Measurements from ENCODE around the gene SETBP1.
A peak's percentile ranks its signal among the peaks of the same experiment; 100 is the strongest.
"Not testable (repeated sequence)": the region's sequence is repeated elsewhere in the genome, so short reads cannot be mapped to it uniquely, and the experiment has no call there.

SETBP1 gene

DNA sequence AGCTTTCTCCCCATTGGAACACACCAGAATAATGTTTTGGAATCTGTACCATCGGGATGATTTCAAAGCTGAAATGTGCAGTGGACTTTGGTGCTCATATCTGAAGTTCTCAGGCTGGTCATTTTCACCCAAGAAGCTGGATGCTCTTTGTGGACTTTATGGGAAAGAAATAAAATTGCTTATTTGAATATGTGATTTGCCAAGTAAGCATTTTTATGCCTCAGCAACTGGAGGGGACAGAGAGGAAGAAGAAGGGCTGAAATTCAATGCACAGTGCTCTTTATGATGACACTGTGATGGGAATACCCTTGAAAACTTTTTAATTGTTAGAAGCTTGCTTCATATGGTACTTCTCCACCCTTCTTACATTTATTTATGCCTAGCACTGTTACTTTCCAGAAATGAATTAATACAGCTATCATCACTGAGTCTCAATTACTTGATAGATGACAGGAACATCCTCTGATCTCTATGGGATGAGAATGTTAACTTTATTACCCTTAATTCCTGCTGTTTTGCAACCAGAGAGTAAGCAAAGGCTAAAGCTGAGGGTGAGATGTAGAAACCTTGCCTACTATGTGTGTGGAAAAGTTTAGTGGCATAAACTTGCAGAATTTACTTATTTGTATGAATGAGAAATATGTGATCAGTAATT is 23.6 kb downstream of the SETBP1 start:
- no peak for DNase-seq (ENCODE audit: low read depth in 2 of 2)

DNA sequence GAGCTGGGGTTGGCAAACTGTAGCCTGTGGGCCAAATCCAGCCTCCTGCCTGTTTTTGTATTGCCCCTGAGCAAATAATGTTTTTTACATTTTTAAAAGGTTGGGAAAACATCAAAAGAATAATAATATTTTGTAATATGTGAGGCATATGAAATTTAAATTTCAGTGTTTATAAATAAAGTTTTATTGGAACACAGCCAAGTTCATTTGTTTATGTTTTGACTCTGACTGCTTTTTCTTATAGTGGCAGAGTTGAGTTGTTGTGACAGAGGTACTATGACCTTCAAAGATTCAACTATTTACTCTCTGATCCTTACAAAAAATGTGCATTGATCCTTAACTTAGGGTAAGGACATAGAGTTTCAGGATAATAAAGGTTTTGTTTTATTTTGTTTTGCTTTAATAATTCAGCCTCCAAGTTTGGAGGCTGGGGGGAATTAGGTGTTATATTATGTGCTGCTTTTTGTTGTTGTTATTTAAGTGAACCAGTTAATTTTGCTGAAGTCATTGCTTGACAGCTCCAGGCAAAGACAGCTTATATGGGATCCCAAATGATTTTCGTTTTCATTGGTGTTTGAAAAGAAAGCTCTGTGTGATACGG is 24.5 kb downstream of the SETBP1 start:
- DNase-seq (ENCODE audit: low read depth in 2 of 2): no peak

DNA sequence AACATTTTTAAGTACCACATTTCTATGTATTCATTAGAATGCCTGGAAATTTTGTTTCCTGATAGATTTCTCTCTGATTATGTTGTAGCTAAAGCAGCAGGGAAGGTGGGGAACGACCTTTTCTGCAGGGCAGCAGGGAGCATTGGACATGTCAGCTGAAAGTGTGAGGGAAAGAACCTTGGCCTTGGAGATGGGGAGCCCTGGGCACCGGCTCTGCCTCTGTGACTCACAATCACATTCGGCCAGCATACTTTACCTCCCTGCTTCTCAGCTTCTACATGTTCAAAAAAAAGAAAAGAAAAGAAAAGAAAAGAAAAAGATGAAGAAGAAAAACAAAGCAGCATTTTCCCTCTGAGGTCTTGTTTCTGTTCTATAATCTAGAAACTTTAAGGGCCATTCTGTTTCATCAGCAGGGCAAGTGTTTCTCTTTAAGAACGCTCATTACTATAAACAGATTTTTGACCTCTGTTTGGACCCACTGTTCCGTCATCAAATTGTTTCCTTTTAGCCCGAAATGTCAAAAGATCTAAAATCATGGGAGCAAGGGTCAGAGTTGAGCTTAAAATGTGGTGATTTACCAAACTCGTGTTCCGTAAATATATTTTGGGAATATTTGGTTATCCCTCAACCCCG is 27.9 kb downstream of the SETBP1 start:
- no peak for DNase-seq (ENCODE audit: low read depth in 2 of 2)

GRCh38 chr18:44709307-44710126 is 28.8 kb downstream of the SETBP1 start:
- no peak for DNase-seq (ENCODE audit: low read depth in 2 of 2)

- DNase-seq (ENCODE audit: low read depth in 2 of 2): no peak
Measured at GRCh38 chr18:44710931-44711330, 30.2 kb downstream of the SETBP1 start.

- DNase-seq (ENCODE audit: low read depth in 2 of 2): no peak
Measured at GRCh38 chr18:44712025-44712424, 31.3 kb downstream of the SETBP1 start.

DNA sequence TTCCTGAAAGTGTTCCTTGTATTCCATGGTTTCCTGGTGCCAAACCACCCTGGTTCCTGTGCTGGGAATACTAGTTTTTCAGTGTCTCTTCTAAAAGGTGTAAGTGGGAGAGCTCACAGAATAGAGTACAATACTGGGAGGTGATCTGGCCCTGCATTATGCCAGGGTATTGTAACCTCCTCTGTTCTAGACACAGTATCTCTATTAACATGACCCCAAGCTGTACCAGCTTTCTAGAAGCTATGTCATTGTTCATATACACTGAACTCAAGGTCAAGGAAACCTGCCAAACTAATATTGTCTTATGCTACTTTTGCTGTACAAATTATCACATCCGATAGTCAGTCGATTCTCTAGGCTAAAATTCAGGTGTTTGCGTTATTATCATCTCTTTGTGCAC is 32.7 kb downstream of the SETBP1 start:
- DNase-seq (ENCODE audit: low read depth in 2 of 2): no peak

GRCh38 chr18:44714376-44714775 is 33.7 kb downstream of the SETBP1 start:
- no peak for DNase-seq (ENCODE audit: low read depth in 2 of 2)

- DNase-seq (ENCODE audit: low read depth in 2 of 2): no peak
Measured at GRCh38 chr18:44715245-44715644, 34.6 kb downstream of the SETBP1 start.

DNA sequence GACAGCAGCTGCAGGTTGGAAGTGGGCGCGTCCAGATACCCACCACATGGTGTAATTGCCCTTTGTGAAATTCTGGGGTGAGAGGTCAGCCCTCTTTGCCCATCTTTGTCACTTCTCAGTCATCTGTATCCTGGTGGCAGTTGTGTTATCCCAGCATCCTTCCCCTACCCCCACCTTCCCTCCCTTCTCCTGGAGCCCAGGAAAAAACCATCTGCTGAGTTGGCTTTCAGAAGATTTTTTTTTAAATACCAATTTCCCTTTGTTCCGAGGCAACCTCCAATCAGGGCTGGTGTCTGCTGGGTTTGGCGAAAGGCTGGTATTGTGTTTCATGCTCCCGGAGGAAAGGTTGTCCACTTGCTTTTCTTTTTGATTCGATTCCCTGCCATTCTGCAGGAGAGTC is 35.2 kb downstream of the SETBP1 start:
- DNase-seq (ENCODE audit: low read depth in 2 of 2): no peak

GRCh38 chr18:44716697-44717163 is 36.0 kb downstream of the SETBP1 start:
- DNase-seq (ENCODE audit: low read depth in 2 of 2): no peak

DNA sequence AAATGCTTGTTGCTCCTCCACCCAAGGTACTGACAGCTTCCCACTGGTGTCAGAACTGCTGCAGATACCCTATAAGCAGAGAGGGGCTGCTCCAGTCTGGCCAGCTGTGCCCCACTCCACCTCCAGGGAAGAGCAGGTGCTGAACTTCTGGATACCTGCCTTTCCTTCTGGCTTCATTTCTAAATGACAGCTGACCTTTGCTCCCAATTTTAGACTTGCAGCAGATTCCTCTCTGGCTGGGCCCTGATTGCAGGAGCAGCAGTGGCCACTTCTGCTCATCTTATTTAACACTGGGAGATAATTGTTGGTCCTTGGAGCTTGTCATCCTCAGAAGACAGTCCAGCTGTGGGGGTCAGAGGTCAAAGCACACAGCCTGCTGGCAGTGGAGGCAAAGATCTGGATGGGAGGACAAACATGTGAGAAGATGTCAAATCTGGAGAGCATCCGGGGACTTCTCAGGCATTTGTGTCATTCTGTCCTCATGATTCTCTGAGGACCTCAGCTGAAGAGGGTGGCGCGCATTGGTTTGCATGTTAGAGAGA is 38.9 kb downstream of the SETBP1 start:
- no peak for DNase-seq (ENCODE audit: low read depth in 2 of 2)

GRCh38 chr18:44721748-44722147 is 41.1 kb downstream of the SETBP1 start:
- DNase-seq (ENCODE audit: low read depth in 2 of 2): not testable (repeated sequence)

DNA sequence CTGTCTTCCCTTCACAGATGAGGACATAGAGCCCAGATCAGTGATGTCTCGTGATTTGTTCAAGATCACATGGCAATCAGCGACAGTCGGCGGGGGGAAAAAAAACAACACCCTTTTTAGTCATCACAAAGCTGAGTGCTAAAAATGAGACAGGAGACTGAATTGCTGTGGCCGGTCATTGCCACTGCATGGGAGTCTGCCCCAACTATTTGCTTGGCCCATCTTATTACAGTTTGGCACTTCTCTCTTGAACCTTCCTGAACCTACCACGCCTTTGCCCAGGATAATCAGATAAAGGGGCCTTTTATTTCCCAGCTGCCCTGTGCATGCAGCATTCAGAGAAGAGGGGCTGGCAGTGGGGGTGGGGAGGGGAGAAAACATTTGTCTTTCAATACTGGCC is 42.7 kb downstream of the SETBP1 start:
- no peak for DNase-seq (ENCODE audit: low read depth in 2 of 2)

- DNase-seq (ENCODE audit: low read depth in 2 of 2): no peak
Measured at GRCh38 chr18:44724105-44724778, 43.6 kb downstream of the SETBP1 start.

DNA sequence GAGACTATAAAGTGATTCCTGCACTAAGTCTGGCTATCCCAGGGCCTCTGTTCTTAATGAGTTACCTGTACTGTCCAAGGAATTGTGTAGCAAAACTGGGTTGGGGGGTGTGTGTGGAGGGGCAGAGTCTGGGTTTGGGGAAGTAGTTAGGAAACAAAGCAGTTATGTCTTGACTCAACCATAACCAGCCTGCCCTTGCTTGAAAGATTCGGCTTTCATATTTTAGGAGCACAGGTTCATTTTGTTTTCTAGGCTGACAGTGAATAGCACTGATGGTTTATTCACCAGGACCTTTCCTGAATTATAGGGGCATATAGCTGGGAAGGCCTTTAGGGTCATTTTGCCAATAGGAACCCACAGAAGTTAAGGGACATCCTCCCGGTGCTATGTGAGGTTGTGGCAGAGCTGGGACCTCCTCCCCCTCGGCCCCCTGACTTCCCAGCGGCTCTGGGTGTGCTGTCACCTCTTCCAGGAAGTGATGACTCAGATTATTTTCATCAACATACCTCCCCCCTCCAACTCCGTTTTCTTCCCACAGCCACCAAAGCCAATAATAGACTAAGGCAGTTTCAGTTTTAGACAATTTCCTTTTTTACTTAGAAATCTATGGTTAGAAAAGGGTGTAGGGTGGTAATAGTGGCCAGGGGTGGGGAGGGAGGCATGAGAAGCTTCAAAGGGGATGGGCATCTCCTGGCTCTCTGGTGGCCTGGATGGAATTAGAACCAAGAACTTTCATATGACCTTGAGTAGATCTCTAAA is 44.8 kb downstream of the SETBP1 start:
- no peak for DNase-seq (ENCODE audit: low read depth in 2 of 2)

- DNase-seq (ENCODE audit: low read depth in 2 of 2): no peak
Measured at GRCh38 chr18:44726059-44726421, 45.4 kb downstream of the SETBP1 start.

DNA sequence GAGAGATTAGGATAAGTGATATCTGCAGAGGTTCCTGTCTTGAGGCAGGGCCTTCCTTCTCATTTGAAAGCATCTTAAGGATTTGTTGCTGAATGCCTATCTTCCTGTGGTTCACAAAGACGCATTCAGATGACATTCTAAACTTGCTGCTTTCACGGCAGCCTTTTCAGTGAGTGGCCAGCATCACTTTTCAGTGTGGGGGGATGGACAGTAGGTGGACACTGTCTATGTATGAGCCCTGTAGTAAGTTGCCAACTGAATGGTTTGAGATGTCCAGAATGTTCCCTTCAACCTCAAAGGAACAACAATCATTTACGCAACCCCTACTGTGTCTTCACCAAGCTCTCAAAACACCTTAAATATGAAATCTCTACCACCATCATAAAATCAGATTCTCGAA is 46.6 kb downstream of the SETBP1 start:
- no peak for DNase-seq (ENCODE audit: low read depth in 2 of 2)

DNA sequence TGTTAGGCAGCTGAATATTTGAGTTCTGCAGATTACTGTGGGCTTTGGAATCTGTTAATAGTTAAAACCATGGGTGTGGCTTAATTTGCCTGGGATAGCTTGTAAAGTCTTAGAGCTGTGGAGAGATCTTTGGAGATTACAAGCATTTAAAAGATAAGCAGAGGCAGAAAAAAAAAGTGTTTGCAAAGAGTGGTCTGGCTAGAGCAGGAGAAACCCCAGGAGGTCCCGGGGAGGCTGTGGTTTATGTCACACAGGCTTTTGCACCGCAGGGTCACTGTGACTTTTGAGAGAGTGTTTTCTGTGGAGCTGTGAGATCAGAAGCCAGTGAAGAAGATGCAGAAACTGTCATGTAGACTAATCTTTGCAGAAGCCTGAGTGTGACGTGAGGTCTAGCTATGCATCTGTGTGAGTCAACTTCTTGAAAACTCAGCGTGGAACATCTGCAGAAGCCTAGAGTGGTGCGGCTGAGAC is 49.0 kb downstream of the SETBP1 start:
- DNase-seq (ENCODE audit: low read depth in 2 of 2): peak; percentile 50 to 51

GRCh38 chr18:44730803-44731529 is 50.3 kb downstream of the SETBP1 start:
- DNase-seq (ENCODE audit: low read depth in 2 of 2): no peak

All from fibroblast of skin of left biceps (primary cell).